Large intestine (tissue), 3 donors: ENCODE results near the gene NCAM1. TPM values are rescaled to one million over a fixed set of nuclear protein-coding genes. Genes with fewer than 3 reads are reported as not detected.

Experiments used
- DNase-seq, 2 donors: peaks; one replicate each; pipeline versions ENCODE4 v3.0.0 to v3.0.0-alpha.2; 2013
- H3K27ac ChIP-seq: one replicate; pipeline ENCODE4 v1.5.1; 2013; ENCODE audit warnings: low read length
- H3K27me3 ChIP-seq: 2 replicates; pipeline ENCODE4 v1.6.1; 2013; ENCODE audit warnings: low read length; ENCODE audit not compliant: control insufficient read depth, insufficient read depth
- H3K36me3 ChIP-seq: 2 replicates; pipeline ENCODE4 v1.6.1; 2013; ENCODE audit warnings: low read length; ENCODE audit not compliant: control insufficient read depth, insufficient read depth
- H3K4me1 ChIP-seq: one replicate; pipeline ENCODE4 v1.6.1; 2013; ENCODE audit warnings: low read length; ENCODE audit not compliant: control insufficient read depth, insufficient read depth
- H3K4me3 ChIP-seq: one replicate; pipeline ENCODE4 v1.5.1; 2013; ENCODE audit warnings: low read length
- H3K9me3 ChIP-seq: one replicate; pipeline ENCODE4 v1.6.1; 2013; ENCODE audit warnings: mild to moderate bottlenecking, low read depth, low read length, moderate library complexity; ENCODE audit not compliant: control insufficient read depth
- WGBS: methylation state at CpG from one replicate; pipeline ENCODE4 v1.1.5; 2013; ENCODE audit warnings: low lambda C conversion rate; ENCODE audit not compliant: insufficient coverage; 5-methylcytosine and 5-hydroxymethylcytosine counted together
- polyA plus RNA-seq: library from polyadenylated mRNA; unstranded; fragments of 120-200 nt; gene quantifications from one replicate; pipeline ENCODE4 v1.2.1, GENCODE V29; 2013

NCAM1 gene
- polyA plus RNA-seq, 1 donor, result 63.0 TPM

- H3K27ac ChIP-seq, result peak overlapping the region; percentile 7
- H3K9me3 ChIP-seq, result no peaks in the 10 kb centered on the region
- no peaks in the 10 kb centered on the region for H3K27me3 ChIP-seq
- H3K36me3 ChIP-seq, result no peaks in the 10 kb centered on the region
- no CpG with 5 or more reads among the region's 5 CpGs for WGBS
- DNase-seq, result no peak
- H3K4me1 ChIP-seq, result no peaks in the 10 kb centered on the region
- no peak overlapping the region for H3K4me3 ChIP-seq
These were observed 200.7 kb downstream of the NCAM1 start for GRCh38 chr11:113161711-113162591.

GRCh38 chr11:113162592-113162962 is 201.4 kb downstream of the NCAM1 start:
- WGBS, result no CpG with 5 or more reads among the region's 10 CpGs
- no peaks in the 10 kb centered on the region for H3K9me3 ChIP-seq
- H3K27ac ChIP-seq, result no peak overlapping the region
- H3K4me1 ChIP-seq, result no peaks in the 10 kb centered on the region
- peak in 1 of 2 donors; percentile 25 for DNase-seq
- H3K36me3 ChIP-seq, result no peaks in the 10 kb centered on the region
- no peak overlapping the region for H3K4me3 ChIP-seq
- H3K27me3 ChIP-seq, result no peaks in the 10 kb centered on the region

- H3K9me3 ChIP-seq, result no peaks in the 10 kb centered on the region
- DNase-seq, result no peak
- H3K4me3 ChIP-seq, result no peak overlapping the region
- H3K36me3 ChIP-seq, result no peaks in the 10 kb centered on the region
- no peaks in the 10 kb centered on the region for H3K4me1 ChIP-seq
- H3K27me3 ChIP-seq, result no peaks in the 10 kb centered on the region
- peak overlapping the region; percentile 27 for H3K27ac ChIP-seq
- 100% methylated on average over 1 of the region's 9 CpGs for WGBS
These were observed 202.2 kb downstream of the NCAM1 start for GRCh38 chr11:113163291-113164030.

- Histone ChIP-seq H3K27me3 (no peaks in the 10 kb centered on the region), H3K36me3 (no peaks in the 10 kb centered on the region), H3K4me3 (no peak overlapping the region), H3K27ac (no peak overlapping the region), H3K9me3 (no peaks in the 10 kb centered on the region), H3K4me1 (no peaks in the 10 kb centered on the region)
- DNase-seq, result no peak
- 100% methylated on average over 1 of the region's 3 CpGs for whole genome bisulfite sequencing
These were observed 205.1 kb downstream of the NCAM1 start for GRCh38 chr11:113166280-113166679.

GRCh38 chr11:113167599-113167998 is 206.4 kb downstream of the NCAM1 start:
- no peak for DNase-seq
- no peaks in the 10 kb centered on the region for H3K9me3 ChIP-seq
- H3K4me3 ChIP-seq, result no peak overlapping the region
- no peaks in the 10 kb centered on the region for H3K27me3 ChIP-seq
- 100% methylated on average over 1 of the region's 6 CpGs for WGBS
- H3K36me3 ChIP-seq, result no peaks in the 10 kb centered on the region
- no peaks in the 10 kb centered on the region for H3K4me1 ChIP-seq
- H3K27ac ChIP-seq, result no peak overlapping the region

GRCh38 chr11:113168354-113169342 is 207.4 kb downstream of the NCAM1 start:
- Histone ChIP-seq H3K36me3 (no peaks in the 10 kb centered on the region), H3K4me3 (no peak overlapping the region), H3K27ac (no peak overlapping the region), H3K9me3 (no peaks in the 10 kb centered on the region), H3K4me1 (no peaks in the 10 kb centered on the region), H3K27me3 (no peaks in the 10 kb centered on the region)
- 34% methylated on average over 3 of the region's 13 CpGs for WGBS
- no peak for DNase-seq

- WGBS, result 92% methylated on average over 5 of the region's 6 CpGs
- Histone ChIP-seq H3K27ac (no peak overlapping the region), H3K9me3 (no peaks in the 10 kb centered on the region), H3K27me3 (no peaks in the 10 kb centered on the region), H3K36me3 (no peaks in the 10 kb centered on the region), H3K4me1 (no peaks in the 10 kb centered on the region), H3K4me3 (no peak overlapping the region)
- DNase-seq, result no peak
These were observed 211.2 kb downstream of the NCAM1 start for GRCh38 chr11:113172382-113172951.

- Histone ChIP-seq H3K4me1 (no peaks in the 10 kb centered on the region), H3K36me3 (no peaks in the 10 kb centered on the region), H3K9me3 (no peaks in the 10 kb centered on the region), H3K27me3 (no peaks in the 10 kb centered on the region), H3K4me3 (no peak overlapping the region), H3K27ac (no peak overlapping the region)
- DNase-seq, result no peak
- 100% methylated on average over 1 of the region's 4 CpGs for WGBS
These were observed 211.9 kb downstream of the NCAM1 start for GRCh38 chr11:113173126-113173525.

GRCh38 chr11:113174882-113175281 is 213.7 kb downstream of the NCAM1 start:
- Histone ChIP-seq H3K9me3 (no peaks in the 10 kb centered on the region), H3K4me1 (no peaks in the 10 kb centered on the region), H3K4me3 (no peak overlapping the region), H3K27ac (no peak overlapping the region), H3K36me3 (no peaks in the 10 kb centered on the region), H3K27me3 (no peaks in the 10 kb centered on the region)
- WGBS, result no CpG with 5 or more reads among the region's 1 CpG
- DNase-seq, result no peak
